ENCODE measurements around the gene HSPA6.
"Not testable (repeated sequence)": the region's sequence is repeated elsewhere in the genome, so short reads cannot be mapped to it uniquely, and the experiment has no call there.

GRCh38 chr1:161548749-161549406, 24.5 kb downstream of the HSPA6 start:
- not testable (repeated sequence) for TF ChIP-seq CTCF, POLR2A (IDR thresholded peaks at IDR 0.05)

Measured in adrenal gland (tissue), 5 donors.